ENCODE results near the gene PAK5.

- TF ChIP-seq ZNF274 (IDR thresholded peaks at IDR 0.05; ENCODE audit: borderline replicate concordance, low read depth, low read length) = no peak
- no peak for TF ChIP-seq RCOR1 (IDR thresholded peaks at IDR 0.05; ENCODE audit: borderline replicate concordance in 1 of 2, low read depth in 2 of 2, low read length in 2 of 2)
- no peak for TF ChIP-seq TAF1 (IDR thresholded peaks at IDR 0.05; ENCODE audit: control insufficient read depth, extremely low read depth, insufficient read depth, low read length, severe bottlenecking)
- no peak for TF ChIP-seq CTCF (IDR thresholded peaks at IDR 0.05 in 2 of 3, conservative IDR thresholded peaks at IDR 0.05 in 1 of 3; ENCODE audit: insufficient read depth in 2 of 3, low read depth in 1 of 3, low read length in 3 of 3)
- TF ChIP-seq FOS (IDR thresholded peaks at IDR 0.05; ENCODE audit: extremely low read depth, insufficient read length) = no peak
- TF ChIP-seq HDAC3 (IDR thresholded peaks at IDR 0.05; ENCODE audit: borderline replicate concordance, partially characterized antibody) = no peak
- no peak for TF ChIP-seq ZBTB43 (CRISPR knock-in tag; IDR thresholded peaks at IDR 0.05)
- no peak for TF ChIP-seq TCF7 (IDR thresholded peaks at IDR 0.05; ENCODE audit: borderline replicate concordance)
- no peak for TF ChIP-seq POLR2H (tag; IDR thresholded peaks at IDR 0.05; ENCODE audit: low read depth)
- no peak for TF ChIP-seq SRSF7 (optimal IDR thresholded peaks at IDR 0.05; ENCODE audit: low read depth, low read length)
- no peak for TF ChIP-seq THAP12 (CRISPR knock-in tag; IDR thresholded peaks at IDR 0.05)
These were observed 343.2 kb downstream of the PAK5 start for GRCh38 chr20:9495701-9496100.
